Endothelial cell (in vitro differentiated cells): ENCODE measurements around the gene APBB2. TPM values are rescaled to one million over a fixed set of nuclear protein-coding genes. Genes with fewer than 3 reads are reported as not detected.
"Not testable (repeated sequence)": the region's sequence is repeated elsewhere in the genome, so short reads cannot be mapped to it uniquely, and the experiment has no call there.

Source experiments
- DNase-seq: peaks from one replicate; pipeline ENCODE4 v3.0.0; 2021; ENCODE audit warnings: low spot score
- H3K27ac Mint-ChIP-seq: one replicate; pipeline ENCODE4 v1.8.0; 2021; ENCODE audit warnings: mixed read lengths, inconsistent platforms; ENCODE audit not compliant: unreplicated experiment
- H3K27me3 Mint-ChIP-seq: one replicate; pipeline ENCODE4 v1.8.0; 2021; ENCODE audit warnings: mild to moderate bottlenecking, moderate library complexity, mixed read lengths, inconsistent platforms; ENCODE audit not compliant: unreplicated experiment
- H3K36me3 Mint-ChIP-seq: one replicate; pipeline ENCODE4 v1.8.0; 2021; ENCODE audit warnings: mild to moderate bottlenecking, low read depth, mixed read lengths, inconsistent platforms; ENCODE audit not compliant: unreplicated experiment
- H3K4me1 Mint-ChIP-seq: one replicate; pipeline ENCODE4 v1.8.0; 2021; ENCODE audit warnings: mild to moderate bottlenecking, mixed read lengths, inconsistent platforms; ENCODE audit not compliant: unreplicated experiment
- H3K4me3 Mint-ChIP-seq: one replicate; pipeline ENCODE4 v1.8.0; 2021; ENCODE audit warnings: mild to moderate bottlenecking, mixed read lengths, inconsistent platforms; ENCODE audit not compliant: unreplicated experiment
- H3K9me3 Mint-ChIP-seq: one replicate; pipeline ENCODE4 v1.8.0; 2021; ENCODE audit warnings: mixed read lengths, inconsistent platforms; ENCODE audit not compliant: unreplicated experiment
- CTCF ChIP-seq: fragments of 200-600 bp; sonication (generic); IDR thresholded peaks from one replicate; pipeline ENCODE4 v1.5.0; 2021; ENCODE audit warnings: antibody characterized with exemption; ENCODE audit not compliant: unreplicated experiment
- total RNA-seq: library from RNA; stranded (reverse); fragmentation: NEBNext Ultra II Directional; extraction: Animal tissue kit (Norgen Biotek cat#: 25700); gene quantifications from one replicate; pipeline ENCODE4 v1.2.1, GENCODE V29; 2021; ENCODE audit not compliant: unreplicated experiment

Gene APBB2
- total RNA-seq, 1 donor from 2014 or later = 103 TPM

GRCh38 chr4:40927074-40927473 is 287.3 kb downstream of the APBB2 start:
- no peak for DNase-seq
- H3K9me3 Mint-ChIP-seq = no peaks in the 10 kb centered on the region
- H3K4me3 Mint-ChIP-seq = no peak overlapping the region
- peaks cover 2% of the 10 kb centered on the region for H3K4me1 Mint-ChIP-seq
- no peak overlapping the region for H3K27ac Mint-ChIP-seq
- peaks cover 6% of the 10 kb centered on the region for H3K27me3 Mint-ChIP-seq
- no peak for TF ChIP-seq CTCF
- H3K36me3 Mint-ChIP-seq = peaks cover 12% of the 10 kb centered on the region

GRCh38 chr4:40924793-40925117 is 289.6 kb downstream of the APBB2 start:
- no peak overlapping the region for H3K27ac Mint-ChIP-seq
- H3K4me3 Mint-ChIP-seq = no peak overlapping the region
- H3K36me3 Mint-ChIP-seq = peaks cover 19% of the 10 kb centered on the region
- no peak for DNase-seq
- peaks cover 11% of the 10 kb centered on the region for H3K27me3 Mint-ChIP-seq
- H3K4me1 Mint-ChIP-seq = peaks cover 2% of the 10 kb centered on the region
- H3K9me3 Mint-ChIP-seq = no peaks in the 10 kb centered on the region
- peak; percentile 37 for TF ChIP-seq CTCF

GRCh38 chr4:40924096-40924792 is 290.1 kb downstream of the APBB2 start:
- Mint-ChIP-seq H3K4me3 (peak overlapping the region; percentile 63), H3K27ac (no peak overlapping the region), H3K4me1 (peaks cover 5% of the 10 kb centered on the region), H3K9me3 (no peaks in the 10 kb centered on the region), H3K36me3 (peaks cover 24% of the 10 kb centered on the region), H3K27me3 (peaks cover 11% of the 10 kb centered on the region)
- peak; percentile 92 for TF ChIP-seq CTCF
- peak; percentile 79 for DNase-seq

GRCh38 chr4:40923316-40924095 is 290.8 kb downstream of the APBB2 start:
- H3K36me3 Mint-ChIP-seq = peaks cover 24% of the 10 kb centered on the region

GRCh38 chr4:40919976-40920375 is 294.4 kb downstream of the APBB2 start:
- peaks cover 36% of the 10 kb centered on the region for H3K36me3 Mint-ChIP-seq
- not testable (repeated sequence) for DNase-seq, H3K27me3 Mint-ChIP-seq, H3K4me3 Mint-ChIP-seq, H3K27ac Mint-ChIP-seq, H3K9me3 Mint-ChIP-seq
- peaks cover 22% of the 10 kb centered on the region for H3K4me1 Mint-ChIP-seq

More at GRCh38 chr4:40923316-40924095, 290.8 kb downstream of the APBB2 start:
- peaks cover 11% of the 10 kb centered on the region for H3K4me1 Mint-ChIP-seq
- peaks cover 11% of the 10 kb centered on the region for H3K27me3 Mint-ChIP-seq
- H3K27ac Mint-ChIP-seq = no peak overlapping the region
- TF ChIP-seq CTCF = no peak
- no peak overlapping the region for H3K4me3 Mint-ChIP-seq
- no peak for DNase-seq
- H3K9me3 Mint-ChIP-seq = no peaks in the 10 kb centered on the region
